BJ (cell line): ENCODE data around the gene SLC38A10. TPM values are rescaled to one million over a fixed set of nuclear protein-coding genes. Genes with fewer than 3 reads are reported as not detected.

Experiments
- CTCF ChIA-PET: fragments of 350-600 bp; formaldehyde crosslinking; extraction: SDS; loops from one replicate; lab custom pipeline; 2021; ENCODE audit warnings: antibody characterized with exemption, inconsistent platforms; lab: Yijun Ruan, JAX
- POLR2A ChIA-PET: fragments of 300-600 bp; sonication (Branson Sonifier 250); formaldehyde crosslinking; extraction: SDS; loops from one replicate; lab custom pipeline; 2021; ENCODE audit warnings: antibody characterized with exemption; lab: Charles Lee
- DNase-seq: peaks from one replicate; pipeline ENCODE4 v3.0.0-alpha.2; 2011; ENCODE audit warnings: low read depth
- H3K27me3 ChIP-seq: 2 replicates; pipeline ENCODE4 v1.6.0; 2011; ENCODE audit warnings: low read length; ENCODE audit not compliant: control insufficient read depth, insufficient read depth
- H3K36me3 ChIP-seq: 2 replicates; pipeline ENCODE4 v1.5.1; 2011; ENCODE audit warnings: low read length; ENCODE audit not compliant: control insufficient read depth, insufficient read depth
- H3K4me3 ChIP-seq: 2 replicates; pipeline ENCODE4 v1.5.1; 2011; ENCODE audit warnings: low read depth, mild to moderate bottlenecking, control low read depth, low read length
- CTCF ChIP-seq: IDR thresholded peaks from 2 replicates; pipeline ENCODE4 v1.5.1; 2011; ENCODE audit warnings: low read depth, mild to moderate bottlenecking, control low read depth, inconsistent platforms, low read length, moderate library complexity; ENCODE audit not compliant: insufficient read depth
- polyA plus RNA-seq: library from polyadenylated mRNA; depleted of rRNA; stranded (reverse); fragments of >200 nt; gene quantifications from 2 replicates; pipeline ENCODE4 v1.2.3, GENCODE V29; 2011

SLC38A10 gene
- polyA plus RNA-seq, 1 experiment, result 55.4 TPM

- DNase-seq, result no peak
- no peak overlapping the region for H3K4me3 ChIP-seq
- ChIA-PET POLR2A (no interaction called here), CTCF (interaction anchor here (1.1 to 1.6 kb wide), 3 partner anchors 9 to 61 kb away, joined by 3 to 5 read pairs (median 3); partner anchors contain the start of gene BAHCC1)
- H3K27me3 ChIP-seq, result peaks cover 22% of the 10 kb centered on the region
- no peaks in the 10 kb centered on the region for H3K36me3 ChIP-seq
- TF ChIP-seq CTCF, result no peak
Observed at GRCh38 chr17:81333616-81334368, 38.7 kb upstream of the SLC38A10 start.

GRCh38 chr17:81332914-81333528, 37.9 kb upstream of the SLC38A10 start:
- TF ChIP-seq CTCF, result no peak
- no peak for DNase-seq
- CTCF ChIA-PET, result no interaction called here
- Histone ChIP-seq H3K4me3 (no peak overlapping the region), H3K27me3 (peaks cover 22% of the 10 kb centered on the region), H3K36me3 (no peaks in the 10 kb centered on the region)
- POLR2A ChIA-PET, result no interaction called here

- no peak for DNase-seq
- no peaks in the 10 kb centered on the region for H3K36me3 ChIP-seq
- ChIA-PET POLR2A (no interaction called here), CTCF (no interaction called here)
- H3K4me3 ChIP-seq, result no peak overlapping the region
- H3K27me3 ChIP-seq, result peaks cover 22% of the 10 kb centered on the region
- no peak for TF ChIP-seq CTCF
Observed at GRCh38 chr17:81332118-81332834, 37.2 kb upstream of the SLC38A10 start.

GRCh38 chr17:81331527-81332043, 36.5 kb upstream of the SLC38A10 start:
- Histone ChIP-seq H3K4me3 (no peak overlapping the region), H3K36me3 (no peaks in the 10 kb centered on the region), H3K27me3 (peaks cover 22% of the 10 kb centered on the region)
- TF ChIP-seq CTCF, result no peak
- ChIA-PET POLR2A (no interaction called here), CTCF (no interaction called here)
- DNase-seq, result no peak

GRCh38 chr17:81330884-81331245, 35.8 kb upstream of the SLC38A10 start:
- no peak for TF ChIP-seq CTCF
- H3K4me3 ChIP-seq, result no peak overlapping the region
- POLR2A ChIA-PET, result no interaction called here
- CTCF ChIA-PET, result no interaction called here
- peaks cover 23% of the 10 kb centered on the region for H3K27me3 ChIP-seq
- H3K36me3 ChIP-seq, result no peaks in the 10 kb centered on the region
- no peak for DNase-seq
